Ovary (tissue), 9 donors: Measurements from ENCODE around the gene DHRS12. TPM values are rescaled to one million over a fixed set of nuclear protein-coding genes. Genes with fewer than 3 reads are reported as not detected.

ENCODE experiments used
- DNase-seq, 5 donors: peaks; one replicate each; pipeline ENCODE4 v3.0.0-alpha.2; 2019 to 2020
- H3K27ac ChIP-seq, 2 donors: fragments of 200-600 bp; one replicate each; pipeline versions ENCODE4 v1.5.1 to v1.8.0; 2019 to 2022
- H3K27me3 ChIP-seq: fragments of 200-600 bp; one replicate; pipeline ENCODE4 v1.8.0; 2022
- H3K36me3 ChIP-seq: fragments of 200-600 bp; sonication (generic); one replicate; pipeline ENCODE4 v1.5.1; 2019
- H3K4me1 ChIP-seq: one replicate; pipeline ENCODE4 v1.8.1; 2013; ENCODE audit warnings: mild to moderate bottlenecking, moderate library complexity; ENCODE audit not compliant: insufficient read depth
- H3K4me3 ChIP-seq: fragments of 200-600 bp; sonication (generic); one replicate; pipeline ENCODE4 v1.5.1; 2017
- H3K9me3 ChIP-seq, 2 donors: fragments of 200-600 bp in 1 of 2; sonication (generic) in 1 of 2; one replicate each; pipeline versions ENCODE4 v1.5.1 to v1.8.1; 2013 to 2019; ENCODE audit warnings: mild to moderate bottlenecking in 1 of 2, moderate library complexity in 1 of 2
- CTCF ChIP-seq, 3 donors: fragments of 450-650 bp in 2 of 3; fragments of 200-600 bp in 1 of 3; IDR thresholded peaks; one replicate each; pipeline versions ENCODE4 v1.5.1 to v1.8.0; 2016 to 2022; ENCODE audit warnings: antibody characterized with exemption in 3 of 3, mild to moderate bottlenecking in 1 of 3
- EP300 ChIP-seq: sonication (generic); formaldehyde crosslinking; IDR thresholded peaks from one replicate; pipeline ENCODE4 v1.6.1; 2017; ENCODE audit warnings: antibody characterized with exemption
- POLR2A ChIP-seq: fragments of 450-650 bp; IDR thresholded peaks from one replicate; pipeline ENCODE4 v1.6.1; 2017; ENCODE audit warnings: antibody characterized with exemption, mild to moderate bottlenecking, moderate library complexity
- WGBS, 3 donors: extraction: QIAGEN DNeasy Blood & Tissue Kit in 1 of 3; methylation state at CpG; one replicate each; pipeline versions ENCODE4 v1.1.5 to v1.1.7; 2013 to 2017; 5-methylcytosine and 5-hydroxymethylcytosine counted together
- intact Hi-C, 4 donors: fragments of 100-400 bp; cut with DNase I; formaldehyde crosslinking; loops; one replicate each; pipeline versions ENCODE4 v1.11.0 to v1.15.1; 2022 to 2023
- polyA plus RNA-seq, 2 donors: library from polyadenylated mRNA; stranded (reverse); fragments of 200-250 nt in 1 of 2; fragments of 350-450 nt in 1 of 2; fragmentation: Illumina TruSeq in 1 of 2; extraction: RNeasy Lipid Tissue Mini Kit (QIAGEN cat#74804) in 1 of 2; gene quantifications; one replicate each; pipeline ENCODE4 v1.2.3, GENCODE V29; 2013 to 2014
- total RNA-seq, 7 donors: library from RNA; depleted of rRNA in 2 of 7; stranded (reverse); fragments of >200 nt in 2 of 7; fragmentation: NEBNext Ultra II Directional in 3 of 7; extraction: Animal tissue kit (Norgen Biotek cat#: 25700) in 3 of 7; gene quantifications; one replicate each; pipeline versions ENCODE4 v1.1.0 to v1.2.4, GENCODE V29; 2016 to 2023
- donor health status: DM: no; HTN: no; CAD: no; lungs with moderate emphysema.
- donor health status: DM: no; HTN: no; CAD: no.
- donor health status: Bipolar disorder and iron deficiency.
- donor health status: DM: yes; HTN: yes; CAD: no.
- donor health status: DM: no; HTN: no; CAD: no.
- donor health status: DM: yes; HTN: yes; CAD: no.

DHRS12 gene
- total and polyA plus RNA-seq, 9 donors = 9.7 to 29.1 (median 18.3) TPM

GRCh38 chr13:51808811-51809210 lies 4.8 kb upstream of the DHRS12 start:
- H3K36me3 ChIP-seq = no peaks in the 10 kb centered on the region
- H3K9me3 ChIP-seq = no peaks in the 10 kb centered on the region
- DNase-seq = no peak
- no peak overlapping the region for H3K4me3 ChIP-seq
- TF ChIP-seq POLR2A = no peak
- no peak for TF ChIP-seq EP300
- TF ChIP-seq CTCF (IDR thresholded peaks at IDR 0.05) = no peak
- intact Hi-C loops = loop anchor here in 3 of 4 donors (10.0 kb wide), 3 partner anchors 74 to 354 kb away; partner anchors contain the start of genes WDFY2 (in 3 of the 3) and INTS6 (in 1 of the 3)
- H3K27me3 ChIP-seq = no peaks in the 10 kb centered on the region
- peaks cover 2% of the 10 kb centered on the region for H3K4me1 ChIP-seq
- no peak overlapping the region for H3K27ac ChIP-seq

GRCh38 chr13:51807041-51807440 lies 3.1 kb upstream of the DHRS12 start:
- WGBS, 3 donors = 66 to 77% (median 66%) methylated on average over 5 of the region's 5 CpGs
- H3K36me3 ChIP-seq = no peaks in the 10 kb centered on the region
- H3K9me3 ChIP-seq = no peaks in the 10 kb centered on the region
- TF ChIP-seq POLR2A (no peak), EP300 (no peak)
- intact Hi-C loops = loop anchor here in 3 of 4 donors (10.0 kb wide), 3 partner anchors 72 to 352 kb away; partner anchors contain the start of genes WDFY2 (in 3 of the 3) and INTS6 (in 1 of the 3)
- no peaks in the 10 kb centered on the region for H3K27me3 ChIP-seq
- no peak overlapping the region for H3K4me3 ChIP-seq
- H3K4me1 ChIP-seq = peaks cover 10% of the 10 kb centered on the region
- no peak for DNase-seq
- no peak overlapping the region for H3K27ac ChIP-seq

DNA sequence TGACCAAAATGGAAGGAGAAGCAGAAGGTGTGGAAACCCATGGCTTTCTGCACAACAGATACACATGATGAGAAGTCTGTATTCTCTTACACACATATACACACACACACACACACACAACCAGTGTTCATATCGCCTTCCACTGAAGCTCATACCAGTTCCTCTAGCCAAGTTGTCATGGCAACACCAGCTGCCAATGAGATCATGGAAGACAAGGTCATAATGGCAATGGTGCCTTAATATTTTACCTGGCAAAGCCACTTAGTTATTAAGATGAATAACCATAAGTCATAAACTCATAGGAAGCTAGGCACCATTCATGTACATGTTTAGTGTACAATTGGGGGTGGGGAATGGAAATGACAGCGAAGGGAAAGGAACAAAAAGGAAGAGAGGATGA lies 2.6 kb upstream of the DHRS12 start:
- WGBS, 3 donors = 58 to 61% (median 60%) methylated on average over 2 of the region's 2 CpGs
- H3K4me1 ChIP-seq = peaks cover 14% of the 10 kb centered on the region
- intact Hi-C loops = loop anchor here in 3 of 4 donors (10.0 kb wide), 3 partner anchors 72 to 352 kb away; partner anchors contain the start of genes WDFY2 (in 3 of the 3) and INTS6 (in 1 of the 3)
- no peaks in the 10 kb centered on the region for H3K27me3 ChIP-seq
- no peaks in the 10 kb centered on the region for H3K9me3 ChIP-seq
- no peak overlapping the region for H3K4me3 ChIP-seq
- no peak for DNase-seq
- TF ChIP-seq CTCF (IDR thresholded peaks at IDR 0.05) (no peak), POLR2A (no peak), EP300 (no peak)
- H3K27ac ChIP-seq = no peak overlapping the region
- H3K36me3 ChIP-seq = no peaks in the 10 kb centered on the region

DNA sequence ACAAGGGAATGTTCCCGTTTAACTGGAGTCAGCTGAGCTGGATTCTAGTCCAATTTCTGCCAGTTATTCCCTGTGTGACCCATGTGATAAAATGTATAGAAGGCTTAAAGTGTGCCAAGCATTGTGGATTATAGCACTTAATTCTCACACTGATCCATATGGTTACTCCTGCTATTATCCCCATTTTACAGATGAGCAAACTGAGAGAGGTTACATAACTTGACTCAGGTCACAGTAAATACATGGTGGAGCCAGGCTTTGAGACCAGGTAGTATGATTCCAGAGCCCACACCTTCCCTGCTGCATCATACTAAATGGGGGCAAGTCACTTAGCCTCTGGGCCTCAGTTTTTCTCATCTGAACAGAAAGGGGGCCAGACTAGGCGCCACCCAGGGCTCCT lies 2.0 kb upstream of the DHRS12 start:
- intact Hi-C loops = loop anchor here in 3 of 4 donors (10.0 kb wide), 3 partner anchors 71 to 351 kb away; partner anchors contain the start of genes WDFY2 (in 3 of the 3) and INTS6 (in 1 of the 3)
- 87 to 90% (median 89%) methylated on average over 2 of the region's 2 CpGs for WGBS, 3 donors
- Histone ChIP-seq H3K27ac (no peak overlapping the region), H3K36me3 (no peaks in the 10 kb centered on the region), H3K4me3 (no peak overlapping the region), H3K27me3 (no peaks in the 10 kb centered on the region), H3K9me3 (no peaks in the 10 kb centered on the region), H3K4me1 (peaks cover 15% of the 10 kb centered on the region)
- DNase-seq = no peak
- TF ChIP-seq POLR2A = no peak
- no peak for TF ChIP-seq EP300
- TF ChIP-seq CTCF (IDR thresholded peaks at IDR 0.05) = no peak

GRCh38 chr13:51805313-51805712 lies 1.4 kb upstream of the DHRS12 start:
- WGBS, 3 donors = 87 to 91% (median 88%) methylated on average over 4 of the region's 4 CpGs
- Histone ChIP-seq H3K27me3 (no peaks in the 10 kb centered on the region), H3K36me3 (no peaks in the 10 kb centered on the region), H3K9me3 (no peaks in the 10 kb centered on the region), H3K4me1 (peaks cover 21% of the 10 kb centered on the region), H3K27ac (peak overlapping the region; percentile 100), H3K4me3 (no peak overlapping the region)
- intact Hi-C loops = loop anchor here in 3 of 4 donors (10.0 kb wide), 3 partner anchors 71 to 351 kb away; partner anchors contain the start of genes WDFY2 (in 3 of the 3) and INTS6 (in 1 of the 3)
- TF ChIP-seq CTCF (IDR thresholded peaks at IDR 0.05) (no peak), EP300 (no peak), POLR2A (no peak)
- DNase-seq = no peak
